Measurements from ENCODE around the gene PPIA.
"Not testable (repeated sequence)": the region's sequence is repeated elsewhere in the genome, so short reads cannot be mapped to it uniquely, and the experiment has no call there.

DNA sequence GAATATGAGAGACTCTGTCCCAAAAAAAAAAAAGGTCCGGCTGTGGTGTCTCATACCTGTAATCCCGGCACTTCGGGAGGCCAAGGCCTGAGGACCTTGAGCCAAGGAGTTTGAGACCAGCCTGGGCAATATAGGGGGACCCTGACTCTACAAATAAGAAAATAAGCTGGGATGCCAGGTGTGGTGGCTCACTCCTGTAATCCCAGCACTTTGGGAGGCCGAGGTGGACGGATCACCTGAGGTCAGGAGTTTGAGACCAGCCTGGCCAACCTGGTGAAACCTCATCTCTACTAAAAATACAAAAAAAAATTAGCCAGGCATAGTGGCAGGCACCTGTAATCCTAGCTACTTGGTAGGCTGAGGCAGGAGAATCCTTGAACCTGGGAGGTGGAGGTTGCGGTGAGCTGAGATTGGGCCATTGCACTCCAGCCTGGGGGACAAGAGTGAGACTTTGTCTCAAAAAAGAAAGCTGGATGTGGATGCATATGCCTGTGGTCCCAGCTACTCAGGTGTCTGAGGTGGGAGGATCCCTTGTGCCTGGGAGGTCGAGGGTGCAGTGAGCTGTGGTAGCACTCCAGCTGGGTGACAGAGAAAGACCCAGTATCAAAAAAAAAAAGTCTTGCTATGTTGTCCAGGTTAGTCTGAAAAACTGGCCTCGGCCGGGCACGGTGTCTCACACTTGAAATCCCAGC lies 7.5 kb downstream of the PPIA start:
- not testable (repeated sequence) for TF ChIP-seq RARB (CRISPR knock-in tag; IDR thresholded peaks at IDR 0.05); ARNTL (CRISPR knock-in tag; IDR thresholded peaks at IDR 0.05; ENCODE audit: borderline replicate concordance, low read depth); CSDC2 (CRISPR knock-in tag; IDR thresholded peaks at IDR 0.05)
- TF ChIP-seq, protein P1, sequence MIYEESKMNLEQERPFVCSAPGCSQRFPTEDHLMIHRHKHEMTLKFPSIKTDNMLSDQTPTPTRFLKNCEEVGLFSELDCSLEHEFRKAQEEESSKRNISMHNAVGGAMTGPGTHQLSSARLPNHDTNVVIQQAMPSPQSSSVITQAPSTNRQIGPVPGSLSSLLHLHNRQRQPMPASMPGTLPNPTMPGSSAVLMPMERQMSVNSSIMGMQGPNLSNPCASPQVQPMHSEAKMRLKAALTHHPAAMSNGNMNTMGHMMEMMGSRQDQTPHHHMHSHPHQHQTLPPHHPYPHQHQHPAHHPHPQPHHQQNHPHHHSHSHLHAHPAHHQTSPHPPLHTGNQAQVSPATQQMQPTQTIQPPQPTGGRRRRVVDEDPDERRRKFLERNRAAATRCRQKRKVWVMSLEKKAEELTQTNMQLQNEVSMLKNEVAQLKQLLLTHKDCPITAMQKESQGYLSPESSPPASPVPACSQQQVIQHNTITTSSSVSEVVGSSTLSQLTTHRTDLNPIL (CRISPR knock-in tag; IDR thresholded peaks at IDR 0.05; ENCODE audit: low read depth) = not testable (repeated sequence)
